Measurements from ENCODE around the gene TCEA3.

GRCh38 chr1:23366598-23366997 lies 58.0 kb downstream of the TCEA3 start:
- TF ChIP-seq, protein P1, sequence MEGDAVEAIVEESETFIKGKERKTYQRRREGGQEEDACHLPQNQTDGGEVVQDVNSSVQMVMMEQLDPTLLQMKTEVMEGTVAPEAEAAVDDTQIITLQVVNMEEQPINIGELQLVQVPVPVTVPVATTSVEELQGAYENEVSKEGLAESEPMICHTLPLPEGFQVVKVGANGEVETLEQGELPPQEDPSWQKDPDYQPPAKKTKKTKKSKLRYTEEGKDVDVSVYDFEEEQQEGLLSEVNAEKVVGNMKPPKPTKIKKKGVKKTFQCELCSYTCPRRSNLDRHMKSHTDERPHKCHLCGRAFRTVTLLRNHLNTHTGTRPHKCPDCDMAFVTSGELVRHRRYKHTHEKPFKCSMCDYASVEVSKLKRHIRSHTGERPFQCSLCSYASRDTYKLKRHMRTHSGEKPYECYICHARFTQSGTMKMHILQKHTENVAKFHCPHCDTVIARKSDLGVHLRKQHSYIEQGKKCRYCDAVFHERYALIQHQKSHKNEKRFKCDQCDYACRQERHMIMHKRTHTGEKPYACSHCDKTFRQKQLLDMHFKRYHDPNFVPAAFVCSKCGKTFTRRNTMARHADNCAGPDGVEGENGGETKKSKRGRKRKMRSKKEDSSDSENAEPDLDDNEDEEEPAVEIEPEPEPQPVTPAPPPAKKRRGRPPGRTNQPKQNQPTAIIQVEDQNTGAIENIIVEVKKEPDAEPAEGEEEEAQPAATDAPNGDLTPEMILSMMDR (IDR thresholded peaks at IDR 0.05) = no peak
- TF ChIP-seq EP300 (IDR thresholded peaks at IDR 0.05) = no peak

All from ovary (tissue), 3 donors.